IPS-15b (cell line): ENCODE measurements around the gene SKA3.
A peak's percentile ranks its signal among the peaks of the same experiment; 100 is the strongest.
"Not testable (repeated sequence)": the region's sequence is repeated elsewhere in the genome, so short reads cannot be mapped to it uniquely, and the experiment has no call there.

ENCODE experiments used
- H3K27me3 ChIP-seq: one replicate; pipeline ENCODE4 v1.6.1; 2013; ENCODE audit warnings: low read length; ENCODE audit not compliant: control insufficient read depth, insufficient read depth
- H3K36me3 ChIP-seq: one replicate; pipeline ENCODE4 v1.6.1; 2013; ENCODE audit warnings: low read length; ENCODE audit not compliant: control insufficient read depth, insufficient read depth
- H3K4me1 ChIP-seq: one replicate; pipeline ENCODE4 v1.6.1; 2013; ENCODE audit warnings: mild to moderate bottlenecking, low read length; ENCODE audit not compliant: control insufficient read depth, insufficient read depth
- H3K4me3 ChIP-seq: one replicate; pipeline ENCODE4 v1.5.1; 2013; ENCODE audit warnings: low read depth, low read length
- H3K9ac ChIP-seq: one replicate; pipeline ENCODE4 v1.6.1; 2013; ENCODE audit warnings: low read depth, mild to moderate bottlenecking, low read length
- H3K9me3 ChIP-seq: one replicate; pipeline ENCODE4 v1.6.1; 2013; ENCODE audit warnings: mild to moderate bottlenecking, low read length; ENCODE audit not compliant: control insufficient read depth, insufficient read depth

SKA3 gene

GRCh38 chr13:21176215-21176981 is at the start of gene SKA3, which contains the start of gene MRPL57:
Gene SKA3 (minus strand): TSS chr13:21176552. CDS start chr13:21176477, 75 bp downstream.
Gene MRPL57 (plus strand): TSS chr13:21176658. CDS start chr13:21176917, 259 bp downstream.
- Histone ChIP-seq H3K4me1 (peaks cover 4% of the 10 kb centered on the region), H3K9ac (peak within 1 kb of the TSS; percentile 98), H3K4me3 (peak within 1 kb of the TSS; percentile 58), H3K36me3 (no peaks in the 10 kb centered on the region), H3K27me3 (no peaks in the 10 kb centered on the region), H3K9me3 (no peaks in the 10 kb centered on the region)

GRCh38 chr13:21225082-21225481 is 48.7 kb upstream of the SKA3 start:
- H3K36me3 ChIP-seq: no peaks in the 10 kb centered on the region
- H3K4me3 ChIP-seq: no peak overlapping the region
- no peaks in the 10 kb centered on the region for H3K27me3 ChIP-seq
- H3K9me3 ChIP-seq: peaks cover 2% of the 10 kb centered on the region
- H3K9ac ChIP-seq: no peak overlapping the region
- H3K4me1 ChIP-seq: no peaks in the 10 kb centered on the region

- H3K9ac ChIP-seq: no peak overlapping the region
- H3K4me3 ChIP-seq: no peak overlapping the region
- no peaks in the 10 kb centered on the region for H3K27me3 ChIP-seq
- peaks cover 2% of the 10 kb centered on the region for H3K9me3 ChIP-seq
- no peaks in the 10 kb centered on the region for H3K4me1 ChIP-seq
- H3K36me3 ChIP-seq: no peaks in the 10 kb centered on the region
Measured at GRCh38 chr13:21221268-21221667, 44.9 kb upstream of the SKA3 start.

- not testable (repeated sequence) for H3K9me3 ChIP-seq, H3K36me3 ChIP-seq, H3K4me1 ChIP-seq, H3K9ac ChIP-seq, H3K27me3 ChIP-seq, H3K4me3 ChIP-seq
Measured at GRCh38 chr13:21219716-21220115, 43.4 kb upstream of the SKA3 start.

GRCh38 chr13:21219036-21219381 is 42.7 kb upstream of the SKA3 start:
- Histone ChIP-seq H3K9me3 (peaks cover 2% of the 10 kb centered on the region), H3K9ac (no peak overlapping the region), H3K4me3 (no peak overlapping the region), H3K36me3 (no peaks in the 10 kb centered on the region), H3K27me3 (no peaks in the 10 kb centered on the region), H3K4me1 (no peaks in the 10 kb centered on the region)

- Histone ChIP-seq H3K9me3 (peaks cover 2% of the 10 kb centered on the region), H3K9ac (no peak overlapping the region), H3K4me1 (no peaks in the 10 kb centered on the region), H3K4me3 (no peak overlapping the region), H3K27me3 (no peaks in the 10 kb centered on the region), H3K36me3 (no peaks in the 10 kb centered on the region)
Measured at GRCh38 chr13:21218351-21219035, 42.1 kb upstream of the SKA3 start.

GRCh38 chr13:21216332-21216731 is 40.0 kb upstream of the SKA3 start:
- Histone ChIP-seq H3K27me3 (no peaks in the 10 kb centered on the region), H3K9me3 (peaks cover 10% of the 10 kb centered on the region), H3K4me1 (no peaks in the 10 kb centered on the region), H3K36me3 (no peaks in the 10 kb centered on the region), H3K9ac (no peak overlapping the region), H3K4me3 (no peak overlapping the region)

- not testable (repeated sequence) for H3K4me3 ChIP-seq, H3K9me3 ChIP-seq, H3K27me3 ChIP-seq, H3K9ac ChIP-seq, H3K4me1 ChIP-seq, H3K36me3 ChIP-seq
Measured at GRCh38 chr13:21215419-21215818, 39.1 kb upstream of the SKA3 start.

- no peak overlapping the region for H3K4me3 ChIP-seq
- no peak overlapping the region for H3K9ac ChIP-seq
- H3K36me3 ChIP-seq: no peaks in the 10 kb centered on the region
- no peaks in the 10 kb centered on the region for H3K4me1 ChIP-seq
- peaks cover 8% of the 10 kb centered on the region for H3K9me3 ChIP-seq
- no peaks in the 10 kb centered on the region for H3K27me3 ChIP-seq
Measured at GRCh38 chr13:21212138-21212775, 35.9 kb upstream of the SKA3 start.

GRCh38 chr13:21208652-21209154 is 32.4 kb upstream of the SKA3 start:
- no peaks in the 10 kb centered on the region for H3K36me3 ChIP-seq
- H3K4me3 ChIP-seq: no peak overlapping the region

GRCh38 chr13:21202767-21203531 is 26.6 kb upstream of the SKA3 start:
- no peak overlapping the region for H3K4me3 ChIP-seq

More at GRCh38 chr13:21208652-21209154, 32.4 kb upstream of the SKA3 start:
- Histone ChIP-seq H3K4me1 (no peaks in the 10 kb centered on the region), H3K27me3 (no peaks in the 10 kb centered on the region), H3K9me3 (peaks cover 8% of the 10 kb centered on the region), H3K9ac (no peak overlapping the region)

More at GRCh38 chr13:21202767-21203531, 26.6 kb upstream of the SKA3 start:
- no peaks in the 10 kb centered on the region for H3K36me3 ChIP-seq
- H3K4me1 ChIP-seq: no peaks in the 10 kb centered on the region
- H3K9me3 ChIP-seq: peaks cover 7% of the 10 kb centered on the region
- H3K27me3 ChIP-seq: no peaks in the 10 kb centered on the region
- H3K9ac ChIP-seq: no peak overlapping the region
